ENCODE data around the gene DAPK1. TPM values are rescaled to one million over a fixed set of nuclear protein-coding genes. Genes with fewer than 3 reads are reported as not detected.
"Not testable (repeated sequence)": the region's sequence is repeated elsewhere in the genome, so short reads cannot be mapped to it uniquely, and the experiment has no call there.

The DAPK1 gene
- polyA plus RNA-seq, 10 donors = 15.9 to 26.7 (median 21.2) TPM

GRCh38 chr9:87497080-87497603 lies 525 bp upstream of the DAPK1 start:
- DNase-seq = no peak

GRCh38 chr9:87498046-87498810 lies 561 bp downstream of the DAPK1 start:
- peak; percentile 41 to 82 (median 57) for DNase-seq

GRCh38 chr9:87498811-87499360 lies 1.2 kb downstream of the DAPK1 start:
- DNase-seq = no peak

- DNase-seq = no peak
Measured at GRCh38 chr9:87499424-87500017, 1.9 kb downstream of the DAPK1 start.

GRCh38 chr9:87500491-87501270 lies 3.0 kb downstream of the DAPK1 start:
- DNase-seq = no peak

- DNase-seq = not testable (repeated sequence)
Measured at GRCh38 chr9:87501271-87501656, 3.6 kb downstream of the DAPK1 start.

GRCh38 chr9:87501806-87502205 lies 4.1 kb downstream of the DAPK1 start:
- DNase-seq = no peak

GRCh38 chr9:87502391-87503221 lies 4.9 kb downstream of the DAPK1 start:
- DNase-seq = no peak

- DNase-seq = no peak
Measured at GRCh38 chr9:87503430-87503829, 5.8 kb downstream of the DAPK1 start.

- no peak for DNase-seq
Measured at GRCh38 chr9:87503927-87504326, 6.3 kb downstream of the DAPK1 start.

- no peak for DNase-seq
Measured at GRCh38 chr9:87504938-87505337, 7.3 kb downstream of the DAPK1 start.

GRCh38 chr9:87505869-87506678 lies 8.4 kb downstream of the DAPK1 start:
- no peak for DNase-seq

- DNase-seq = no peak
Measured at GRCh38 chr9:87507576-87507975, 9.9 kb downstream of the DAPK1 start.

- no peak for DNase-seq
Measured at GRCh38 chr9:87510252-87510683, 12.6 kb downstream of the DAPK1 start.

GRCh38 chr9:87512311-87512710 lies 14.6 kb downstream of the DAPK1 start:
- DNase-seq = no peak

- DNase-seq = peak in 1 of 3 donors; percentile 51
Measured at GRCh38 chr9:87513161-87513560, 15.5 kb downstream of the DAPK1 start.

GRCh38 chr9:87513880-87514535 lies 16.3 kb downstream of the DAPK1 start:
- no peak for DNase-seq

GRCh38 chr9:87515006-87515405 lies 17.3 kb downstream of the DAPK1 start:
- no peak for DNase-seq

GRCh38 chr9:87515588-87516221 lies 18.0 kb downstream of the DAPK1 start:
- no peak for DNase-seq
